HepG2 (cell line): ENCODE data around the gene RSAD1. TPM values are rescaled to one million over a fixed set of nuclear protein-coding genes. Genes with fewer than 3 reads are reported as not detected.
A peak's percentile ranks its signal among the peaks of the same experiment; 100 is the strongest.

Experiments
- ARNTL ChIP-seq: sonication (generic); formaldehyde crosslinking; IDR thresholded peaks from 2 replicates; pipeline ENCODE4 v1.4.0; 2020; ENCODE audit warnings: mild to moderate bottlenecking, missing genetic modification reagents
- ATF2 ChIP-seq: sonication (generic); formaldehyde crosslinking; IDR thresholded peaks from 2 replicates; pipeline ENCODE4 v1.4.0; 2020; ENCODE audit warnings: missing genetic modification reagents
- EP300 ChIP-seq, 3 experiments: sonication (generic) in 1 of 3; formaldehyde crosslinking in 1 of 3; IDR thresholded peaks; 2 replicates each; pipeline versions ENCODE4 v1.5.1 to v1.6.1; 2011 to 2020; ENCODE audit warnings: low read depth in 2 of 3, low read length in 2 of 3, borderline replicate concordance in 1 of 3, improper control_type of control experiment in 1 of 3, mild to moderate bottlenecking in 1 of 3, missing genetic modification reagents in 1 of 3, moderate library complexity in 1 of 3
- ERF ChIP-seq: IDR thresholded peaks from 2 replicates; pipeline ENCODE4 v1.6.1; 2018; ENCODE audit warnings: missing biosample characterization, missing genetic modification reagents
- HDAC2 ChIP-seq: sonication (generic); formaldehyde crosslinking; IDR thresholded peaks from 2 replicates; pipeline ENCODE4 v1.4.0; 2020; ENCODE audit warnings: missing genetic modification reagents
- HNF4G ChIP-seq, 2 experiments: sonication (generic) in 1 of 2; formaldehyde crosslinking in 1 of 2; IDR thresholded peaks; 2 replicates each; pipeline versions ENCODE4 v1.4.0 to v1.6.1; 2011 to 2020; ENCODE audit warnings: borderline replicate concordance in 2 of 2, low read depth in 2 of 2, mild to moderate bottlenecking in 2 of 2, low read length in 1 of 2, missing genetic modification reagents in 1 of 2, moderate library complexity in 1 of 2
- KDM2A ChIP-seq: sonication (generic); formaldehyde crosslinking; IDR thresholded peaks from 2 replicates; pipeline ENCODE4 v1.4.0; 2020; ENCODE audit warnings: low read depth, missing genetic modification reagents, borderline replicate concordance
- POLR2G ChIP-seq: fragments of 200-400 bp; formaldehyde crosslinking; IDR thresholded peaks from 2 replicates; pipeline ENCODE4 v1.6.1; 2018; ENCODE audit warnings: mild to moderate bottlenecking, low read depth, low read length, moderate library complexity
- SOX5 ChIP-seq: IDR thresholded peaks from 2 replicates; pipeline ENCODE4 v1.6.1; 2016; ENCODE audit warnings: borderline replicate concordance
- ZNF563 ChIP-seq: sonication (generic); formaldehyde crosslinking; IDR thresholded peaks from 2 replicates; pipeline ENCODE4 v1.8.0; 2022; ENCODE audit warnings: mild to moderate bottlenecking, moderate library complexity, missing genetic modification reagents
- ZNF766 ChIP-seq: sonication (generic); formaldehyde crosslinking; IDR thresholded peaks from 2 replicates; pipeline ENCODE4 v1.5.0; 2020; ENCODE audit warnings: missing genetic modification reagents, borderline replicate concordance
- polyA plus RNA-seq, 8 experiments: library from polyadenylated mRNA; depleted of rRNA in 3 of 8; stranded (reverse) in 7 of 8; unstranded in 1 of 8; fragments of >200 nt; fragmentation: Illumina TruSeq in 4 of 8; extraction: Trizol in 4 of 8; gene quantifications; 2 replicates each; pipeline versions ENCODE4 v1.2.1 to v1.2.3, GENCODE V29; 2011 to 2016; ENCODE audit warnings: low read depth in 4 of 8, missing spikeins in 1 of 8, mixed read lengths in 1 of 8; ENCODE audit not compliant: insufficient read depth in 1 of 8
- total RNA-seq, 5 experiments: library from RNA; depleted of rRNA; stranded (reverse); fragments of >200 nt; fragmentation: Illumina TruSeq; extraction: Trizol; gene quantifications; 2 replicates each; pipeline ENCODE4 v1.2.3, GENCODE V29; 2016; ENCODE audit warnings: low read depth in 1 of 5
- TF ChIP-seq, protein P1 (sequence below): sonication (generic); formaldehyde crosslinking; IDR thresholded peaks from 2 replicates; pipeline ENCODE4 v1.4.0; 2020; ENCODE audit warnings: missing genetic modification reagents, borderline replicate concordance
- TF ChIP-seq, protein P2 (sequence below): sonication (generic); formaldehyde crosslinking; IDR thresholded peaks from 2 replicates; pipeline ENCODE4 v1.5.1; 2020; ENCODE audit warnings: missing genetic modification reagents, mild to moderate bottlenecking, borderline replicate concordance
- TF ChIP-seq, protein P3 (sequence below): sonication (generic); formaldehyde crosslinking; IDR thresholded peaks from 2 replicates; pipeline ENCODE4 v1.4.0; 2020; ENCODE audit warnings: missing genetic modification reagents
- TF ChIP-seq, protein P4 (sequence below): IDR thresholded peaks from 2 replicates; pipeline ENCODE4 v1.6.1; 2016; ENCODE audit warnings: missing genetic modification reagents, missing compliant biosample characterization

The RSAD1 gene
- total and polyA plus RNA-seq, 2 of the 13 experiments (the other 11 are each of a cell fraction or from before 2014, with no cell fraction given), result 22.7 to 27.7 TPM

GRCh38 chr17:50476545-50477315 is 1.9 kb upstream of the RSAD1 start (continued):
- TF ChIP-seq, protein P1, sequence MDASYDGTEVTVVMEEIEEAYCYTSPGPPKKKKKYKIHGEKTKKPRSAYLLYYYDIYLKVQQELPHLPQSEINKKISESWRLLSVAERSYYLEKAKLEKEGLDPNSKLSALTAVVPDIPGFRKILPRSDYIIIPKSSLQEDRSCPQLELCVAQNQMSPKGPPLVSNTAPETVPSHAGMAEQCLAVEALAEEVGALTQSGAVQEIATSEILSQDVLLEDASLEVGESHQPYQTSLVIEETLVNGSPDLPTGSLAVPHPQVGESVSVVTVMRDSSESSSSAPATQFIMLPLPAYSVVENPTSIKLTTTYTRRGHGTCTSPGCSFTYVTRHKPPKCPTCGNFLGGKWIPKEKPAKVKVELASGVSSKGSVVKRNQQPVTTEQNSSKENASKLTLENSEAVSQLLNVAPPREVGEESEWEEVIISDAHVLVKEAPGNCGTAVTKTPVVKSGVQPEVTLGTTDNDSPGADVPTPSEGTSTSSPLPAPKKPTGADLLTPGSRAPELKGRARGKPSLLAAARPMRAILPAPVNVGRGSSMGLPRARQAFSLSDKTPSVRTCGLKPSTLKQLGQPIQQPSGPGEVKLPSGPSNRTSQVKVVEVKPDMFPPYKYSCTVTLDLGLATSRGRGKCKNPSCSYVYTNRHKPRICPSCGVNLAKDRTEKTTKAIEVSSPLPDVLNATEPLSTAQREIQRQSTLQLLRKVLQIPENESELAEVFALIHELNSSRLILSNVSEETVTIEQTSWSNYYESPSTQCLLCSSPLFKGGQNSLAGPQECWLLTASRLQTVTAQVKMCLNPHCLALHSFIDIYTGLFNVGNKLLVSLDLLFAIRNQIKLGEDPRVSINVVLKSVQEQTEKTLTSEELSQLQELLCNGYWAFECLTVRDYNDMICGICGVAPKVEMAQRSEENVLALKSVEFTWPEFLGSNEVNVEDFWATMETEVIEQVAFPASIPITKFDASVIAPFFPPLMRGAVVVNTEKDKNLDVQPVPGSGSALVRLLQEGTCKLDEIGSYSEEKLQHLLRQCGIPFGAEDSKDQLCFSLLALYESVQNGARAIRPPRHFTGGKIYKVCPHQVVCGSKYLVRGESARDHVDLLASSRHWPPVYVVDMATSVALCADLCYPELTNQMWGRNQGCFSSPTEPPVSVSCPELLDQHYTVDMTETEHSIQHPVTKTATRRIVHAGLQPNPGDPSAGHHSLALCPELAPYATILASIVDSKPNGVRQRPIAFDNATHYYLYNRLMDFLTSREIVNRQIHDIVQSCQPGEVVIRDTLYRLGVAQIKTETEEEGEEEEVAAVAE, result no peak
- TF ChIP-seq, protein P2, sequence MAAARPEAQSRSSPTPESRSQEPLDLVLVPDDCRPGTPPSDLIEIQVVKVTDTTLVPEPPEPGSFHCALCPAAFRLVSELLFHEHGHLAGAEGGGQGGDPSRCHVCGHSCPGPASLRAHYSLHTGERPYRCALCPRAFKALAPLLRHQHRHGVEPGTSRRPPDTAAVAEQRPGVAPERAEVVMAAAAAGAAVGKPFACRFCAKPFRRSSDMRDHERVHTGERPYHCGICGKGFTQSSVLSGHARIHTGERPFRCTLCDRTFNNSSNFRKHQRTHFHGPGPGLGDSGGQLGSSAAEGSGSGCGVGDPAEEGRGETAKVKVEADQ (CRISPR knock-in tag), result no peak
- peak; percentile 45; the same call in 1 of the 2 replicates for TF ChIP-seq HDAC2
- peak; percentile 6; the same call in 1 of the 2 replicates for TF ChIP-seq POLR2G
- TF ChIP-seq ZNF563, result no peak
- TF ChIP-seq ERF (CRISPR knock-in tag), result peak; percentile 13; the same call in 1 of the 2 replicates
- TF ChIP-seq, protein P3, sequence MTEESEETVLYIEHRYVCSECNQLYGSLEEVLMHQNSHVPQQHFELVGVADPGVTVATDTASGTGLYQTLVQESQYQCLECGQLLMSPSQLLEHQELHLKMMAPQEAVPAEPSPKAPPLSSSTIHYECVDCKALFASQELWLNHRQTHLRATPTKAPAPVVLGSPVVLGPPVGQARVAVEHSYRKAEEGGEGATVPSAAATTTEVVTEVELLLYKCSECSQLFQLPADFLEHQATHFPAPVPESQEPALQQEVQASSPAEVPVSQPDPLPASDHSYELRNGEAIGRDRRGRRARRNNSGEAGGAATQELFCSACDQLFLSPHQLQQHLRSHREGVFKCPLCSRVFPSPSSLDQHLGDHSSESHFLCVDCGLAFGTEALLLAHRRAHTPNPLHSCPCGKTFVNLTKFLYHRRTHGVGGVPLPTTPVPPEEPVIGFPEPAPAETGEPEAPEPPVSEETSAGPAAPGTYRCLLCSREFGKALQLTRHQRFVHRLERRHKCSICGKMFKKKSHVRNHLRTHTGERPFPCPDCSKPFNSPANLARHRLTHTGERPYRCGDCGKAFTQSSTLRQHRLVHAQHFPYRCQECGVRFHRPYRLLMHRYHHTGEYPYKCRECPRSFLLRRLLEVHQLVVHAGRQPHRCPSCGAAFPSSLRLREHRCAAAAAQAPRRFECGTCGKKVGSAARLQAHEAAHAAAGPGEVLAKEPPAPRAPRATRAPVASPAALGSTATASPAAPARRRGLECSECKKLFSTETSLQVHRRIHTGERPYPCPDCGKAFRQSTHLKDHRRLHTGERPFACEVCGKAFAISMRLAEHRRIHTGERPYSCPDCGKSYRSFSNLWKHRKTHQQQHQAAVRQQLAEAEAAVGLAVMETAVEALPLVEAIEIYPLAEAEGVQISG (CRISPR knock-in tag), result peak; percentile 22; the same call in 1 of the 2 replicates
- TF ChIP-seq ARNTL, result peak; percentile 97
- TF ChIP-seq HNF4G (IDR thresholded peaks at IDR 0.05; ENCODE audit: borderline replicate concordance, low read depth, low read length), result no peak
- peak; percentile 43; the same call in 1 of the 2 replicates for TF ChIP-seq HNF4G (CRISPR knock-in tag; IDR thresholded peaks at IDR 0.05; ENCODE audit: borderline replicate concordance, low read depth)
- TF ChIP-seq, protein P4, sequence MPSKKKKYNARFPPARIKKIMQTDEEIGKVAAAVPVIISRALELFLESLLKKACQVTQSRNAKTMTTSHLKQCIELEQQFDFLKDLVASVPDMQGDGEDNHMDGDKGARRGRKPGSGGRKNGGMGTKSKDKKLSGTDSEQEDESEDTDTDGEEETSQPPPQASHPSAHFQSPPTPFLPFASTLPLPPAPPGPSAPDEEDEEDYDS (CRISPR knock-in tag), result peak; percentile 52
- TF ChIP-seq KDM2A (CRISPR knock-in tag), result peak; percentile 26; the same call in 1 of the 2 replicates
- 0 out of 4 replicates have a peak, but pooled peaks of 1 of the 2 experiments have one; percentile 22 for TF ChIP-seq EP300 (IDR thresholded peaks at IDR 0.05; ENCODE audit: low read depth in 2 of 2, low read length in 2 of 2)
- TF ChIP-seq EP300 (CRISPR knock-in tag; IDR thresholded peaks at IDR 0.05; ENCODE audit: borderline replicate concordance), result no peak
- TF ChIP-seq SOX5 (CRISPR knock-in tag), result peak; percentile 41; the same call in 1 of the 2 replicates
- peak; percentile 7; the same call in 1 of the 2 replicates for TF ChIP-seq ATF2
- 0 out of 2 replicates have a peak, but pooled peaks have one; percentile 20 for TF ChIP-seq ZNF766 (CRISPR knock-in tag)
